ENCODE measurements around the gene AHCYL2. TPM values are rescaled to one million over a fixed set of nuclear protein-coding genes. Genes with fewer than 3 reads are reported as not detected.

The AHCYL2 gene
- total RNA-seq, 3 donors from 2014 or later (not counting 1 experiment from before 2014, with no cell fraction given): 11.6 to 15.2 (median 14.5) TPM

DNA sequence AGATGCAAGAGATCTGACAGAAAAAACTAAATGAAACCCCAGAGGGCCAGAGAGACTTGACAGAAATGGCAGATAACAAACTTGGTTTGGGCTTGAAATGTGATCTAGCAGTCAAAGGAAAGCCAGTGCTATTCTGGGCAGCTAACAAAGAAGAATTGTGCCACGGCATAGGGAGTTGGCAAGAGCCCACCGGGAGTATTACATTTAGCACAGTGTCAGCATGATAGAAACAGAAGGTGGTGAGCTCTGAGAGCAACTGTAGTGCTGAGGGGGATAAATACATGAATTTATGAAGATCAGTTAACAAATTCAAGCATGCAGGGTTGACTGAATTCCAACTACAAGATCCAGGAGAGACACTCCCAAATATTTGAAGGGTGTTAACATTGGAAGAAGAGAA is 91.1 kb downstream of the AHCYL2 start:
- no peak for DNase-seq
- Histone ChIP-seq H3K4me1 (ENCODE audit: control insufficient read depth, insufficient read depth, low read length) (no peaks in the 10 kb centered on the region), H3K27ac (ENCODE audit: low read length) (no peak overlapping the region), H3K9me3 (ENCODE audit: control insufficient read depth, insufficient read depth, low read length) (no peaks in the 10 kb centered on the region), H3K27me3 (ENCODE audit: control insufficient read depth, insufficient read depth, low read length) (no peaks in the 10 kb centered on the region), H3K36me3 (ENCODE audit: control insufficient read depth, insufficient read depth, low read length) (no peaks in the 10 kb centered on the region), H3K4me3 (ENCODE audit: low read length) (no peak overlapping the region)
- WGBS (ENCODE audit: insufficient coverage): 95% methylated on average over 2 of the region's 2 CpGs
- H3K9me3 Mint-ChIP-seq: no peaks in the 10 kb centered on the region
- no peaks in the 10 kb centered on the region for H3K36me3 Mint-ChIP-seq
- intact Hi-C loops (cut with micrococcal nuclease): no loop called here
- TF ChIP-seq, protein P1, sequence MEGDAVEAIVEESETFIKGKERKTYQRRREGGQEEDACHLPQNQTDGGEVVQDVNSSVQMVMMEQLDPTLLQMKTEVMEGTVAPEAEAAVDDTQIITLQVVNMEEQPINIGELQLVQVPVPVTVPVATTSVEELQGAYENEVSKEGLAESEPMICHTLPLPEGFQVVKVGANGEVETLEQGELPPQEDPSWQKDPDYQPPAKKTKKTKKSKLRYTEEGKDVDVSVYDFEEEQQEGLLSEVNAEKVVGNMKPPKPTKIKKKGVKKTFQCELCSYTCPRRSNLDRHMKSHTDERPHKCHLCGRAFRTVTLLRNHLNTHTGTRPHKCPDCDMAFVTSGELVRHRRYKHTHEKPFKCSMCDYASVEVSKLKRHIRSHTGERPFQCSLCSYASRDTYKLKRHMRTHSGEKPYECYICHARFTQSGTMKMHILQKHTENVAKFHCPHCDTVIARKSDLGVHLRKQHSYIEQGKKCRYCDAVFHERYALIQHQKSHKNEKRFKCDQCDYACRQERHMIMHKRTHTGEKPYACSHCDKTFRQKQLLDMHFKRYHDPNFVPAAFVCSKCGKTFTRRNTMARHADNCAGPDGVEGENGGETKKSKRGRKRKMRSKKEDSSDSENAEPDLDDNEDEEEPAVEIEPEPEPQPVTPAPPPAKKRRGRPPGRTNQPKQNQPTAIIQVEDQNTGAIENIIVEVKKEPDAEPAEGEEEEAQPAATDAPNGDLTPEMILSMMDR (IDR thresholded peaks at IDR 0.05): no peak
- no peaks in the 10 kb centered on the region for H3K4me1 Mint-ChIP-seq
- no peaks in the 10 kb centered on the region for H3K27me3 Mint-ChIP-seq (ENCODE audit: low read depth in 2 of 2)
- no peak overlapping the region for H3K4me3 Mint-ChIP-seq
- H3K27ac Mint-ChIP-seq: no peak overlapping the region
- no peak for ATAC-seq

DNA sequence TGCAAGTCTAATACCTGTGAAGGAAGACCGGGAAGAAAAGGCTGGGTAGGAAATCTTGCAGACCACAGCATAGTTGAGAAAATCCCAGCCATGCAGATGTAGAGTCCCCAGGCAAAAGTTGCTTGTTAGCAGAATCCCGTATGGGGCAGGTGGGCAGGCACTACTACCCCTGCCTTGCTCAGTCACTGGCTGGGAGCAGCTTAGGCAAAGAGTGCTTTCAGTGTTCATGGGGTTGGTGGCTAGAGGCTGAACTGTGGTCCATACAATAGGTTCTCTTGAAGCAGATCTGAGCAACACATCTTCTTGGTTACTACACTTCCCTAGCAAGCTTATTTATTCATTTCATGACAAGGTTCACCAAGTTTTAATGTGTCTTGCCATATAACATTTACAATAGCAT is 92.6 kb downstream of the AHCYL2 start:
- H3K4me1 ChIP-seq (ENCODE audit: control insufficient read depth, insufficient read depth, low read length): no peaks in the 10 kb centered on the region
- TF ChIP-seq, protein P1 (IDR thresholded peaks at IDR 0.05): no peak
- H3K27ac Mint-ChIP-seq: no peak overlapping the region
- H3K4me1 Mint-ChIP-seq: no peaks in the 10 kb centered on the region
- no peaks in the 10 kb centered on the region for H3K36me3 Mint-ChIP-seq
- no peaks in the 10 kb centered on the region for H3K9me3 ChIP-seq (ENCODE audit: control insufficient read depth, insufficient read depth, low read length)
- H3K4me3 Mint-ChIP-seq: no peak overlapping the region
- intact Hi-C loops (cut with micrococcal nuclease): no loop called here
- ATAC-seq: no peak
- H3K27me3 ChIP-seq (ENCODE audit: control insufficient read depth, insufficient read depth, low read length): no peaks in the 10 kb centered on the region
- no peaks in the 10 kb centered on the region for H3K27me3 Mint-ChIP-seq (ENCODE audit: low read depth in 2 of 2)
- WGBS (ENCODE audit: insufficient coverage): 91% methylated on average over 2 of the region's 2 CpGs
- no peaks in the 10 kb centered on the region for H3K9me3 Mint-ChIP-seq
- no peak for DNase-seq
- H3K4me3 ChIP-seq (ENCODE audit: low read length): no peak overlapping the region
- H3K27ac ChIP-seq (ENCODE audit: low read length): no peak overlapping the region
- no peaks in the 10 kb centered on the region for H3K36me3 ChIP-seq (ENCODE audit: control insufficient read depth, insufficient read depth, low read length)

DNA sequence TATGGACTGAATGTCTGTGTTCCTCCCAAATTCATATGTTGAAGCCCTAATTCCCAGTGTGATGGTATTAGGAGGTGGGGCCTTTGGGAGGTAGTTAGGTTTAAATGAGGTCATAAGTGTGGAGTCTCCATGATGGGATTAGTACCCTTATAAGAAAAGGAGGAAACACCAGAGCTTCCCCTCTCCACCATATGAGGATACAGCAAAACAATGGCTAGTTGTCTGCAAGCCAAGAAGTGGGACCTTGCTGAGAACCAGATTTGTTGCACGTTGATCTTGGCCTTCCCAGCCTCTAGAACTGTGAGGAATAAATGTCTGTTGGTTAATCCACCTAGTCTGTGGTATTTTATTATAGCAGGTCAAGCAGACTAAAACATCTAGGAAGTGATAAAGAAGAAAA is 102.2 kb downstream of the AHCYL2 start:
- H3K27ac ChIP-seq (ENCODE audit: low read length): no peak overlapping the region
- no peaks in the 10 kb centered on the region for H3K36me3 ChIP-seq (ENCODE audit: control insufficient read depth, insufficient read depth, low read length)
- ATAC-seq (no peak), DNase-seq (no peak)
- peaks cover 27% of the 10 kb centered on the region for H3K36me3 Mint-ChIP-seq
- no peak overlapping the region for H3K27ac Mint-ChIP-seq
- H3K4me1 Mint-ChIP-seq: peaks cover 0 to 6% of the 10 kb centered on the region in 2 donors
- peaks cover 6% of the 10 kb centered on the region for H3K9me3 ChIP-seq (ENCODE audit: control insufficient read depth, insufficient read depth, low read length)
- no peak overlapping the region for H3K4me3 Mint-ChIP-seq
- TF ChIP-seq, protein P1 (IDR thresholded peaks at IDR 0.05): no peak
- H3K27me3 Mint-ChIP-seq (ENCODE audit: low read depth in 2 of 2): no peaks in the 10 kb centered on the region
- WGBS (ENCODE audit: insufficient coverage): 100% methylated on average over 1 of the region's 1 CpG
- H3K4me3 ChIP-seq (ENCODE audit: low read length): no peak overlapping the region
- H3K9me3 Mint-ChIP-seq: peaks cover 4 to 6% of the 10 kb centered on the region in 2 donors
- no peaks in the 10 kb centered on the region for H3K27me3 ChIP-seq (ENCODE audit: control insufficient read depth, insufficient read depth, low read length)
- no peaks in the 10 kb centered on the region for H3K4me1 ChIP-seq (ENCODE audit: control insufficient read depth, insufficient read depth, low read length)
- intact Hi-C loops (cut with micrococcal nuclease): no loop called here

DNA sequence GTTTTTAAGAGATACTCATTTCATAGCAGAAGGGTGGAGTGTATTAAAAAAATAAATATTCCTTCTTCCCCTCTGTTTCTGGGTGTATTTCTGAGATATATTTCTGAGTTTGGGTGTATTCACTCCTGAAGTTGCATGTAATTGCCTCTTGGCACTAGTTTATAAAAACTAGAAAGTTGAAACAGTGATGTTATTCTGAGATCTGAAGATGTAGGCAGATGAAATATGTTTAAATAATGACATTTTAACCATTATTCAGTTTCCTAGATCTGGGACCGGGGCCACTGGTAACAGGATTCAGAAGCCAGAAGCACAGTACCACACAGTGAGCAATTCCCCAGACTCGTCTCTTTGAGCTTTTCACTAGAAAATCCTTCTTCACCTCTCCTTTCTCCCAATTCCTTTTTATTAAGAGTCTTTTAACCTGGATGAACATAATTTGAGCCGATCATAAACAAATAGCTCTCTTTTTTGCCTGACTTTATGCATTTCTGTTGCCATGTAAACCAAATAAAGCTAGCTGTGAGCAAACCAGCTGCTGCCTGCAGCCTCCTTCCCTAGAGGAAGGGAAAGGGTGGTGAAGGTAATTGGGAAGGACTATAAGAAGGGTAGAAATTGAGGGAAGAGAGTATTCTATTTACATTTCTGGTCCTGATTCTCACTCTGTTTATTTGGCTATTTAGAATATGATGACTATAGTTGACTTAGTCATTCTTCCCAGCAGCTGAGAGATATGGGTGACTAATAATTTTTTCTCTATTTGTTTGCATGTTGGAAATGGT is 107.6 kb downstream of the AHCYL2 start:
- DNase-seq (no peak), ATAC-seq (no peak)
- Mint-ChIP-seq H3K4me1 (no peaks in the 10 kb centered on the region), H3K4me3 (no peak overlapping the region), H3K27ac (no peak overlapping the region), H3K27me3 (ENCODE audit: low read depth in 2 of 2) (no peaks in the 10 kb centered on the region), H3K36me3 (no peaks in the 10 kb centered on the region), H3K9me3 (no peaks in the 10 kb centered on the region)
- intact Hi-C loops (cut with micrococcal nuclease): no loop called here
- TF ChIP-seq, protein P1 (IDR thresholded peaks at IDR 0.05): no peak
- H3K27ac ChIP-seq (ENCODE audit: low read length): no peak overlapping the region
- no peaks in the 10 kb centered on the region for H3K36me3 ChIP-seq (ENCODE audit: control insufficient read depth, insufficient read depth, low read length)
- no peaks in the 10 kb centered on the region for H3K27me3 ChIP-seq (ENCODE audit: control insufficient read depth, insufficient read depth, low read length)
- no peaks in the 10 kb centered on the region for H3K4me1 ChIP-seq (ENCODE audit: control insufficient read depth, insufficient read depth, low read length)
- H3K4me3 ChIP-seq (ENCODE audit: low read length): no peak overlapping the region
- no peaks in the 10 kb centered on the region for H3K9me3 ChIP-seq (ENCODE audit: control insufficient read depth, insufficient read depth, low read length)
- WGBS (ENCODE audit: insufficient coverage): 99% methylated on average over 3 of the region's 3 CpGs

Measured in natural killer cell (primary cell).